Adrenal gland (tissue), 5 donors: ENCODE data around the gene NEDD9.

Experiments
- POLR2A ChIP-seq, 2 donors: fragments of 450-650 bp; IDR thresholded peaks; one replicate each; pipeline ENCODE4 v1.6.1; 2017; ENCODE audit warnings: antibody characterized with exemption in 2 of 2, mild to moderate bottlenecking in 2 of 2, moderate library complexity in 1 of 2
- TF ChIP-seq, protein P1 (sequence below), 6 experiments: fragments of 450-650 bp in 4 of 6; fragments of 200-600 bp in 2 of 6; sonication (generic) in 1 of 6; IDR thresholded peaks; 1 replicate in 5 of 6; 2 replicates in 1 of 6; pipeline versions ENCODE4 v1.5.1 to v1.8.0; 2016 to 2021; ENCODE audit warnings: antibody characterized with exemption in 6 of 6, mild to moderate bottlenecking in 2 of 6, moderate library complexity in 1 of 6
- donor health status: DM: no; HTN: no; CAD: no.

DNA sequence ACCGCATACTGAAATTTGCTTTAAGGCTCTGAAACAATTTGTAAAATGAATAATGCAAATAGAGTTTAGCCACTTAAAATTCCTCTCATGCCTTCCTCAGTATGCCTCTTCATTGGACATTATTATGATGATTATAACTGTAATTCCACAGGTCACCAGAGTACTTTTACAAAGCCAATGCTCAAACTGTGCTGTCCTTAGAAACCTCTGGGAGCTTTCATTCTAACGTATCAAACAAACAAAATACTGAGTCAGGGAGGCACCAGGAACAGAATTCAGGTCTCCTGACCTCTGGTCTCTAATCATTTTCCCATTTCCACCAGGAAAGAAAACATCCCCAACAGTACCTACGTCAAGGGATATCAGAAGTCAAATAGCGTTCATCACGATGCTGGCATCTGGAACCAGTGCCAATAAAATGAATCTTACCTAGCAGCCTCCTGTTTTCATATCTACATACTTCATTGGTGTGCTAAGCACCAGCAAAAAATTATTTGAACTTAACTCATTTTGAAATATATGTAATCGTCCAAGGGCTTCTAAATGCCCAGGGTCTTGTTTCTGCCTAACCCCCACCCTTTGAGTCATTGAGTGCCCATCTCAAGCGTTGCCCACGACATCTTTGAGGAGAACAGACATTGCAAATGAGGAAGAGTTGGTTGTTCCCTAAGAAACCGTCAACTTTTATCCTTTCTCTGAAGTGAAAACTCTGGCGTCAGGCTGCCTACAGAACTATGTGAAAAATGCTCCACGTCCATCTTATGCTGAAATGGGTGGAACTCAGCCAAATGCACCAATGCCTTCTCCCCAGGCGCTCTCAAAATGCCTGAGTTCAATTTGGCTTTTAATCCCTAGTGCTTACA is 37.9 kb downstream of the NEDD9 start:
- TF ChIP-seq, protein P1, sequence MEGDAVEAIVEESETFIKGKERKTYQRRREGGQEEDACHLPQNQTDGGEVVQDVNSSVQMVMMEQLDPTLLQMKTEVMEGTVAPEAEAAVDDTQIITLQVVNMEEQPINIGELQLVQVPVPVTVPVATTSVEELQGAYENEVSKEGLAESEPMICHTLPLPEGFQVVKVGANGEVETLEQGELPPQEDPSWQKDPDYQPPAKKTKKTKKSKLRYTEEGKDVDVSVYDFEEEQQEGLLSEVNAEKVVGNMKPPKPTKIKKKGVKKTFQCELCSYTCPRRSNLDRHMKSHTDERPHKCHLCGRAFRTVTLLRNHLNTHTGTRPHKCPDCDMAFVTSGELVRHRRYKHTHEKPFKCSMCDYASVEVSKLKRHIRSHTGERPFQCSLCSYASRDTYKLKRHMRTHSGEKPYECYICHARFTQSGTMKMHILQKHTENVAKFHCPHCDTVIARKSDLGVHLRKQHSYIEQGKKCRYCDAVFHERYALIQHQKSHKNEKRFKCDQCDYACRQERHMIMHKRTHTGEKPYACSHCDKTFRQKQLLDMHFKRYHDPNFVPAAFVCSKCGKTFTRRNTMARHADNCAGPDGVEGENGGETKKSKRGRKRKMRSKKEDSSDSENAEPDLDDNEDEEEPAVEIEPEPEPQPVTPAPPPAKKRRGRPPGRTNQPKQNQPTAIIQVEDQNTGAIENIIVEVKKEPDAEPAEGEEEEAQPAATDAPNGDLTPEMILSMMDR (IDR thresholded peaks at IDR 0.05): peak in 2 of 6 experiments; percentile 18 to 19
- no peak for TF ChIP-seq POLR2A (IDR thresholded peaks at IDR 0.05)
